GM21360 (cell line): ENCODE results near the gene MIX23.
A peak's percentile ranks its signal among the peaks of the same experiment; 100 is the strongest.
"Not testable (repeated sequence)": the region's sequence is repeated elsewhere in the genome, so short reads cannot be mapped to it uniquely, and the experiment has no call there.

ENCODE experiments used
- ATAC-seq: cut with Tn5 transposase; IDR thresholded peaks from one replicate; pipeline ENCODE4 v1.9.1; 2021; ENCODE audit warnings: mild to moderate bottlenecking, moderate library complexity; ENCODE audit not compliant: unreplicated experiment

The MIX23 gene

GRCh38 chr3:122392868-122393844, 10.1 kb upstream of the MIX23 start:
- ATAC-seq, result no peak

GRCh38 chr3:122391681-122392446, 8.8 kb upstream of the MIX23 start:
- no peak for ATAC-seq

DNA sequence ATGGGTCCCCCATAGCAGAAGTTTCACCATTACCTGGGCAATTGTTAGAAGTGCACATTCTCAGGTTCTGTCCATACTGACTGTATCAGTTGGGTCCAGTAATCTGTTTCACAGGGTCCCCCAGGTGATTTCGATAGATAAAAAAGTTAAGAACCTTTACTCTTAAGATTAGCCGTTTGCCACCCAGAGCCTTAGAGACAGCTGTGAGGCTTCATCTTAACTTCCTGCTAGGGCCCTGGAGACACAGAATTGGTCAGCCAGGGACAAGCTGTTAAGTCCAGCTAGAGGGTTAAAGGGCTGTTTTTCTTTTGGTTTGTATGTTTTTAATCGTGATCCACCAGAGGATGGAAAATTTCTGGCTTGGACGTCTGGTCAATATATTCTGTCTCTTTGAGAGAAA, 7.6 kb upstream of the MIX23 start:
- ATAC-seq, result no peak

- no peak for ATAC-seq
Observed at GRCh38 chr3:122389892-122390291, 6.9 kb upstream of the MIX23 start.

DNA sequence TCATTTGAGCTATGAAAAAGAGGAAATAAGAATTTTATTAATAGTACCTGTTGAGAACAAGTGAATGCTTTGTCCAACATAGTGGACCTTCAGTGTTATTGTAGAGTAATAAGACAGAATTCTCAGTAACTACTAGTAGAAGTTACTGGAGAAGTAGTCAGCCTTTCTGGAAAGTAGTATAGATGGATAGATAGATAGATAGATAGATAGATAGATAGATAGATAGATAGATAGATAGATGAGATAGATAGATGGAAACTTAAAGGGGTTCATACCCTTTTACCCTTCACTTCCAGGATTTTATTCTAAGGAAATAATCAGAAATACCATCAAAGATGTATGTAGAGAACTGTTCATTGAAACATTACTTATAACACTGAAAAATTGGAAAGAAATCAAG, 6.2 kb upstream of the MIX23 start:
- ATAC-seq, result no peak

DNA sequence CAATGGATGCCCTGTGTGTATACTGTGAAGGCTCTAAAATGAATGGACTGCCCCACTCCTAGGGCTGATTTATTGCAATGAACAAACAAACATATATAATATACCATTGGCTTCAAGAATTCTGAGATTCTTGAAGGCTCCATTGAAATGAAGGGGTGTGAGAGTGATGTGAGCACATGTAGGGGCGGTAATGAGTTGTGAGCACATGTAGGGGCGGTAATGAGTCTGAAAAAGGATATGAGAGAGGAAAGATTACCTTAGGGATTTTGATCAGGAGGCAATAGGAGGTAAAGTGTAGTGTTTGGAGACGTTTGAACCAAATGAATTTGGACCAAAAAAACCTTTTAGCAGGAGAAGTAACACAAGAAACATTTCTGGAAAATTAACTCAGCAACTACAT, 4.7 kb upstream of the MIX23 start:
- no peak for ATAC-seq

GRCh38 chr3:122383771-122384697, 1.0 kb upstream of the MIX23 start, which contains the start of gene FAM162A:
TSS of gene FAM162A (plus strand) at chr3:122384182. CDS start at chr3:122384266, 84 bp downstream.
- peak; percentile 92 for ATAC-seq

DNA sequence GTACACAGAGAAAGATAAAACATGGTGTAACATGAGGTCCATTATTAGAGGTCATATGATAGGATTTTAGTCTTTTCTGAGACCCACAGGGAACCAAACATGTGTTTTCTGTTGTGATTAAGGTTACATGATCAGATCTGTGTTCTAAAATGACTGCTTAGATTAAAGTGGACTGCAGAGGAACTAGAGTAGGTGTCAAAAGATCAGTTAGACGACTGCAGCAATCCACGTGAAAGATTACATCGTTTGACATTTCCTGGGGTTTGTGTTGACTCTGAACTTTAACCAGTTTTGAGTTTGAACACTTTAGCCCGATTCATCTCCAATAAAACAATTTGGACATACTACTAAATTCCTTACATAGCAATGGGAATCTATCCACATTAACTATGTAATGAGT, 5.1 kb downstream of the MIX23 start:
- no peak for ATAC-seq

DNA sequence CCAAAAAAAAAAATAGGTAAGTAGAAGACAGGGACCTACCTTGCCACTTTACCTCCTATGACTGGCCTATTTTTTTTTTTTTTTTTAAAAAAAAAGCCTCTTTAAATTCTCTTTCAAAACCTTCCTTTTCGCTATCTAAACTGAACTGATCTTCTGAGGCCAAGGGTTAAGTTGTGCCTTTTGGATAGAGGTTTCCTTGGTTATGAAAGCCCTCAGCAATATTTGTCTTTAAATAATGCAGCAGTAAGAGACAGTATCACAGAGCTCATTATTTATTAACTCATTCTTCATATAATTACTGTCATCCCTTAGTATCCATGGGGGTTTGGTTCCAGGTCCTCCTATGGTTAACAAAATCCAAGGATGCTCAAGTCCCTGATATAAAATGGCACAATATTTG, 9.0 kb downstream of the MIX23 start:
- ATAC-seq, result no peak

- no peak for ATAC-seq
Observed at GRCh38 chr3:122366379-122366749, 16.7 kb downstream of the MIX23 start.

DNA sequence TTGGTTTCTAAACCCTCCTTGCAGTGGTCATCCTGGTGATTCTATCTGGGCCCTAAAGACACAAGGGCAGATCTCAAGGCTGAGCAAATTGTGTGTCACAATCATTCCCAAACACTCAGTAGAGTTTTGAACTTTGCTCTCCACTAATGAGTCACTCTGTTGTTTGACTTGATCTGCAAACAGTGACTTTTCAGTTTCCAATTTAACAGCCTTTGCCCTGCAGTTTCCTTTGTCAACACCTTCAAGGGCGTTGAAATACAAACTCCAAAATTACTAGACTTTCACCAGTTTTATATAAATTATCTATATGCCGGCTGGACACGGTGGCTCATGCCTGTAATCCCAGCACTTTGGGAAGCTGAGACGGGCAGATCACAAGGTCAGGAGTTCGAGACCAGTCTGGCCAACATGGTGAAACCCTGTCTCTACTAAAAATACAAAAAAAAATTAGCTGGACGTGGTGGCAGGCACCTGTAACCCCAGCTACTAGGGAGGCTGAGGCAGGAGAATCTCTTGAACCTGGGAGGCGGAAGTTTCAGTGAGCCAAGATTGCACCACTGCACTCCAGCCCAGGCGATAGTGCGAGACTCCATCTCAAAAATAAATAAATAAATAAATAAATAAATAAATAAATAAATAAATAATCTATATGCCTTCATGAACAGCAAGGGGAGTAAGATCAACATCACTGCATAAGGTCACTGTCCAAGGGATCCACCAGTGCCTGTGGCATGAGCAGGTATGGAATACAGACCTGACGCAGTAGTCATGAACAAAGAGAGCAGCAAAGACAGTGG, 17.3 kb downstream of the MIX23 start:
- not testable (repeated sequence) for ATAC-seq

DNA sequence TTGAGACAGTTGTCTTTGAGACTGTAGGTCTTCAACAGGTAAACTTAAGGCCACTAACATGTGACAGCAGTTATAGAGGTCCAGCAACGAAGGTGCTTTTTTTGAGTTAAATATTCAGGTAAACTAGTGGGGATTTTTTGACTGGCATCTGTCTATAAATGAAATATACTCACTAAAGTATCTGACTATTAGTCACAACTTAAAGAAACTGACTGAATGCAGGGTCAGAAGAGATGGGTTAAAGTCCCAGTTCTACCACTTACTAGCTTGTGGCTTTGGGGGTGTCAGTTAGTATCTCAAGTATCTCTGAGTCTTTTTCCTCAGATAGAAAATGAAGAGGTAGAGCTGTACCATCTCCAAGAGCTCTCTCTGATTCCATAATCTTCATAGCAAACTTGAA, 18.0 kb downstream of the MIX23 start:
- no peak for ATAC-seq

GRCh38 chr3:122364490-122364889, 18.5 kb downstream of the MIX23 start:
- no peak for ATAC-seq

GRCh38 chr3:122362026-122362425, 21.0 kb downstream of the MIX23 start:
- ATAC-seq, result no peak

DNA sequence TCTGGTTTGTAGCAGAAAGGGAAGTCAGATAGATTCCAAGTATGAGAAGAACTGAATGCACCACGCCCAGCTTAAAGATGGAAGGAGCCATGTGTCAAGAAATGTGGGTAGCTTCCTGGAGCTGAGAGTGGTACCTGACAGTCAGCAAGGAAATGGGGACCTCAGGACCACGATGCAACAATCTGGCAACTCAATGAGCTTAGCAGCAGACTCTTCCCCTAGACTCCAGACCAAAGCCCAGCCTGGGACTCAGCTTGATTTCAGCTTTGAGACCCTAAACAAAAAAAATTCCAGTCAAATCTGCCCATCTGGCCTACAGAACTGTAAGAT, 24.4 kb downstream of the MIX23 start:
- ATAC-seq, result no peak

DNA sequence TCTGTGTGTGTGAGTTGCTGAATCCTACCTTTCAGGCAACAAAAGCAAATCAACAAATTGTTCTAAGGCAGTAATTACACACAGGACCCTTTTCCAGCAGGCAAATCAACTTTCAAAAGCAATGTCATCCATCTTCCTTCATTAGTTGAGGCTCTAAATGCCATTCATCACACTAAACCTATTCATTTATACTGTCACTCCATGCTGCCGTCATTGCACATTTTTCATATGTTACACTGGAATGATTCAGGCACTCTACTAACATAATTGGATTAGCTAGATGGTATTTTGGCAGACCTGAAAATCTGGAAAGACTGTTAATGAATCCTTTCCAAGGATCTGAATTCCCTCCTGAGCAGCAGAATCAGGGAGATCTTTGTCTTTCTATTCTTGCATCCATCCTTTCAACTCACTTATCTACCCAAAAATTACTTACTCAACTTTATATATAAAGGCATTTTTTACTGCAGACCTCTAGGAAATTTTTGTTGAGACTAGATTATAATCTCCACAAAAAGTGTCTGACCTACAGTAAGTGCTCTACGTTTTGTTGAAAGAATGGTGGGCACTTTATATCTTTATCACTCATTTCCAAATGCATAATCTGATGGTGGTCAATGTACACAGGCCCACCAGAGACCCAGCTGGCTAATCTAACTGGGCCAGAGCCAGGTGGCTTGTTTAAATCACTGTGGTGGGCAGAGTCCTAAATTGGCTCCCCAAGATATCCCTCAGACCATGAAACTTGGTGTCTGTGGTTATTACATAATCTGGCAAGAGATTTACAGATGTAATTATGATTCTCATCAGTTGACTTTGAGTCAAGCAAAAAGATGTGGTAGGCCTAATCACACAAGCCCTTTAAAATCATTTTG, 25.0 kb downstream of the MIX23 start:
- no peak for ATAC-seq

- no peak for ATAC-seq
Observed at GRCh38 chr3:122356402-122356801, 26.6 kb downstream of the MIX23 start.

DNA sequence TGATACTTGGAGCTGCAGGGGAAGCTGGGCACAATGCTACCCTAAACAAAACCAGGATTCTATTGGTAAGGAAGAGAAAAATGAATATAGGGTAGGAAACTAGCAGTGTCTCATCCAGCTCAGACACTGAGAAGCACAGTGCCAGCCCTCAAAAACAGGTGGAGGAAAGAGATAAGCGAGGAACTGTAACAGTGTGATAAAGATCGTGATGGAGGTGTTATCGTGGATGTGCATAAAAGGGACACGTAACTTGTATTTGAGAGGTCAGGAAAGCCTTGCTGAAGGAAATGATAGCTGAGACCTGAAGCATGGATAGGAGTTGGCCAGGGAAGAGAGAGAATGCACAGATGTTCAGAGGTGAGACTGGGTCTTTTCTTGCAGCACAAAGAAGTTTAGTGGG, 27.4 kb downstream of the MIX23 start:
- no peak for ATAC-seq

GRCh38 chr3:122353893-122354401, 29.1 kb downstream of the MIX23 start:
- no peak for ATAC-seq
